Measurements from ENCODE around the gene WWP2. TPM values are rescaled to one million over a fixed set of nuclear protein-coding genes. Genes with fewer than 3 reads are reported as not detected.

The WWP2 gene
- total RNA-seq, 1 donor from 2014 or later, result 8.4 TPM

DNA sequence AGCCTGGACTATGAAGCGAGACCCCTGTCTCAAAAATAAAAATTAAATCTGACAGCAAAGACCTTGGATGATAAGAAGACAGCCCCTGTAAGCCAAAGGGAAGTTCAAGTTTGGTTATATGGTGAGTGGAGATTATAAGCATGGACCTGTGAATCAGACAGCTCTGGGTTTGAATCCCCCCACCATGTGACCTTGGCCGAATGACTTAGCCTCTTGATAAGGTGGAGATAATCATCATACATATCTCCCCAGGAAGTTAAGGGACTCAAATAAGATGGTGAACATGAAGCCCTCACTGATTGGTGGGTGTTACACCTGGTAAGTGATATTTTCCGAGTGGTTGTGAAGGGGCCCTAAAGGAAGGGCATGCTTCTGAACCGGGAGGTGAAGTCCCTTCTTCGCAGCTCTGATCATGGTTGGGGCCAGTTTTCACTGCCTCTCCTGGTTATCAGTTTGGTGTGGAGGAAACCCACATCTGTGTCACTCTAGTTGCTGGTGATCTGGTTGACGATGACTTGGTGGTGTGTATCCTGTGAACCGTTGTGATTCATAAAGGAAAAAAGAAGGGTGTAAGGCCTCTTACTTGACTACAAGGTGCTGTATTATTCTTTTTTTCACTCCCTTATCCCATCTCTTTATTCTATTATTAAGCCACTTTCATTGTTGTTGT lies 127.3 kb downstream of the WWP2 start:
- no peak for DNase-seq (ENCODE audit: low spot score)

DNA sequence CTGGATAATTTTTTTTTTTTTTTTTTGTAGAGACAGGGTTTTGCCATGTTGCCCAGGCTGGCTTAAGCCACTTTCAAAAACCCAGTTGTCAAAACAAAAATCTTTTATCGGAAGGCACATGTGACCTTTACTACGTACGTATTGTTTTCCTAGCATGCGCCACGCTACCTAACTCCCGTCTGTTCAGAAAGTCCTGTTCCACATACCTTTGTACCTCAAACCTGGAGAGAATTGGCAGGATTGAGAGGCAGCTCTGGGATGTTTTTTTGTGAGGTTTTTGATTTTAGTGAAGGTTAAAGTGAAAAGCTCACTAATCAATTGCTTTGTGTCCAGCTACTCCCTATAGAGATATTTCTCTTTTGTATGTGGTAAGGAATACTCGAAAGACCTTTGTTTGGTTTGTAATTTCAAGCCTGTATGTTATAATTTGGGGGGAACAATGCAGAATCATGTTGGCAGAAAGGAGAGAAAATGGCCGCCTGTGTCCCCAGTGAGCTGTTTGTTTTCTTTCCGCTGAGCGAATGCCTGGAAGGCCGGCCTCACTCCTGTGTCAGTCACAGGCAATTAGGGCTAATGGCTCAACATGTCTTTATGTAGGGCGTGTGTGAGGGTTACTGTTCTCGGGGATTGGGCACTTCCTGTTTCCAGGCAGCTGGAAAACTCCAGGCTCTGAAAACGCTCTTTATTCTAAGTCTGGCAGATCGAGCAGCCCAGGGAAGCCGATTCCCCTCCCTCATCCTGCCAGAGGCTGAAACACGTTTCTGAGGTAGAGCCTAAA lies 128.2 kb downstream of the WWP2 start:
- peak; percentile 89 for DNase-seq (ENCODE audit: low spot score)

DNA sequence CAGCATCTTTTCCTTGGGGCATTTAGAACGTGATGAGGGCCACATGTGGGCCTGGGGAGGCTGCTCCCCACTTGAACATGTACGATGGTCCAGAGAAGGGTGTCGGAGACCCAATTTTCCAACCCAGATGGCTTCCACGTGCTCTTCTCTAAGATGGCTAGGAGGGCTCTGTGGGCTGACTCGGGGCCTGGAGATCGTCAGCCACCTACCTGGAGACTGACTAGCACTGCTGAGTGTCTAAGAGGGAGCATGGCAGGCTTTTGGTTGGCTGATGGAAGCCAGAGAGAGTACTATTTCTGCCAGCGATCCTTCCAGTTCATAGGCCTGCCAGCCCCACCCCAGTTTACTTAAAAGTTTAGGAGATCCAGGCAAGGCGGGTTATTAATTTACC lies 128.8 kb downstream of the WWP2 start:
- peak; percentile 37 for DNase-seq (ENCODE audit: low spot score)

DNA sequence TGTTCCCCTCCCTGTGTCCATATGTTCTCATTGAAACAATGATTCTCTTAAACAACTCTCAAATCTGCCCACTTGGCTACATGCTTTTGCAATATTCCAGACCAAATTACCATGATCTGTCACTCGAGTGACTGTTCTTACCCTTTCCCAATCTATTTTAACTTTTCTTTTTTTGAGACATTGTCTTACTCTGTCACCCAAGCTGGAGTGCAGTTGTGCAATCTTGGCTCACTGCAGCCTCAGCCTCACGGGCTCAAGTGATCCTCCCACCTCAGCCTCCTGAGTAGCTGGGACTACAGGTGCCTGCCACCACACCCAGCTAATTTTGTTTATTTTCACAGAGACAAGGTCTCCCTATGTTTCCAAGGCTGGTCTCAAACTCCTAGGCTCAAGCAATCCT lies 130.2 kb downstream of the WWP2 start:
- DNase-seq (ENCODE audit: low spot score), result no peak

DNA sequence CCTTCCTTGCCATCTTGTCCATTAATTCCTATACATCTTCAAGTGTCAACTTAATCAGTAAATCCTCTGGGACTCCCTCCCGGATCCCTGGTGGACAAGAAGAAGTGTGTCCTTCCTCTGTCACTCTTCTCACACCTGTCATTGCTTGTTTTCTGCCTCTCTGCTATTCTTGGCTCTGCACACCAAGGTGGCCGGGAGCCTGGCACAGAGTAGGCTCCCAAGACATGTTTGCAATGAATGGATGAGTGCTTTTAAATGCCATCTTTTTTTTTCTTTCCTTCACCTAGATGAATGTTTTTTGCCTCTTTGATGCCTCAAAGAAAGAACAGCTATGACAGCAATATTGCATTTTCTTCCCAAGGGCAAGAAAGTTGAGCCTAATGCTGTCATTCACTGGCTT lies 131.0 kb downstream of the WWP2 start:
- no peak for DNase-seq (ENCODE audit: low spot score)

DNA sequence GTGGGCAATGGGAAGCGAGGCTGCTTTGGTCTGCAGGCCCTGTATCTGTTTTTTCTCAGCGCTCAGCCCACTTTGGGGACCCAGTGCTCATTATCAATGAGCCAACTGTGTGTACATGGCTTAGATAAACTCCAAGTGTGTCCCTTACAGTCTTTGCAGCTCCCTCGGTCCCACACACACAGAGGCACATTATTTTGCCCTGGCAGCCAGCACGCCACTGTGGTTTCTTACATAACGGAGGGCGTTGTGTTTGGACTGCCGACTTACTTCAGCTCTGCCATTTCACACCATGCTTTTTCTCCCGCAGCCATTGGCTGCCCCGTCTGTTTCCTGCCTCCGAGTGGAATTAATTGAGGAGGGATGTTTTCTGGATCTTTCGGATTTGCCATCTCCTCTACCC lies 132.5 kb downstream of the WWP2 start:
- no peak for DNase-seq (ENCODE audit: low spot score)

DNA sequence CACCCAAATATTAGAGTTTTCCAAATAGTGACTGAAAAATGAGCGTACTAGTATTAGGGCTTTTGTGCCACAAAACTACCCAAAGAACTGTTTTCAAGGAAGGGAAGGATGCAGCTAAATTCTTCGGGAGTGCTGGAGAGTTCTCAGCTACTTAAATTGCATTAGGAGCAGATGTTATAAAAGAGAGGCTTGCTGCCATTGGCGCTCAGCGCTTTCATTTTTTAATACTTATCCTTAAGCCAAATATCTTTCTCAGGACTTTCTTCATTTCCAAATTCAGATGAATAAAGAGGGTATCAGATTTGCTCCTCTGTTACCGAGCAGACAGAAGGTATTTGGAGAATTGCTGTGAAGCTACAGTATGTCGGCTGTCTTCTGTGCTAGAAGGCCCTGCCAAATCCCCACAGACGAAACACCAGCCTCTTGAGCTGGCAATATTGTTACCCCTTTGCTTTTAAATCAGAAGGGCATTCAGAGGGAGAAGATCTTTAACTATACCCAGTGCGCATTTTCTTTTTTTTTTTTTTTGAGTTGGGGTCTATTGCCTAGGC lies 141.8 kb downstream of the WWP2 start:
- peak; percentile 63 for DNase-seq (ENCODE audit: low spot score)

DNA sequence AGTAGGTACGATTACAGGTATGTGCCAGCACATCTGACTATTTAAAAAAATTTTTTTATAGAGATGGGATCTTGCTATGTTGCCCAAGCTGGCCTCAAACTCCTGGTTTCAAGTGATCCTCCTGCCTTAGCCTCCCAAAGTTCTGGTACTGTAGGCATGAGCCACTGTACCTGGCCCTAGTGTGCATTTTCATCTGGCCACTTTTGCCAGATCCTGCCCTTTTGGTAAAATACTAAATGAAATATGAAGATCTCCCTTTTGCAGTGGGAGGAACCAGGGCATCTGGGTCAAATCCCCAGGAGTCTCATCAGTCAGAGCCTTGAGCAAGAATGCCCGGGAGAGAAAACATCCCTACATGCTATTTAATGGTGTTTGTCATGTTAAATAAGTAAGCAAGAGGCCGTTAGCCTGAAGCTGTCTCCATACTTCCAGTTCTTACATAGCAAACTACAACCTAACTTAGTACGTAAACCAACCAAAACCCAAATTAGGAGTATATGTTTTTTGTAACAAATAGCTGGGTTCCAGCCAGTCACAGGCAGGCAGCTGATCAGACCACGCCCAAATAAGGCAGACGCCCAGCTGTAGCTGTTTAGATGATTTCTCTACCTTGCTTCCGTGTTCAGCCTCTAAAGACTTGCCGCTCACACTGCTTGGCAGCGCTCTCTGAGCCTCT lies 142.5 kb downstream of the WWP2 start:
- DNase-seq (ENCODE audit: low spot score), result no peak

DNA sequence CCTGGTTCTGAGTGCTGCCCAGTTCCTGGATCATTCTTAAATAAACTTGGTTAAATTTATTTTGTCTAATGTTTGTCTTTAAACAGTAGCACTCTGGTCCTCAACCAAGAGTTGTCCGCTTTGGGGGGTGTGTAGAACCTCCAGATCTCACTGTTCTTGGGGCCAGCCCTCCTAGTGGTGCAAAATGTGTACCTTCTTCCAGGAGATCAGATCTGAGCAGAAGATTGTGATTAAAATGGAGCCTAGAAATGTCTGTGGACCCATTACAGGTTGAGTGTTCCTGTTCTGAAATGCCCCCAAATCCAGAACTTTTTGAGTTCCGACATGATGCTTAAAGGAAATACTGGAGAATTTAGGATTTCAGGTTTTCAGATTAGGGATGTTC lies 143.0 kb downstream of the WWP2 start:
- no peak for DNase-seq (ENCODE audit: low spot score)

DNA sequence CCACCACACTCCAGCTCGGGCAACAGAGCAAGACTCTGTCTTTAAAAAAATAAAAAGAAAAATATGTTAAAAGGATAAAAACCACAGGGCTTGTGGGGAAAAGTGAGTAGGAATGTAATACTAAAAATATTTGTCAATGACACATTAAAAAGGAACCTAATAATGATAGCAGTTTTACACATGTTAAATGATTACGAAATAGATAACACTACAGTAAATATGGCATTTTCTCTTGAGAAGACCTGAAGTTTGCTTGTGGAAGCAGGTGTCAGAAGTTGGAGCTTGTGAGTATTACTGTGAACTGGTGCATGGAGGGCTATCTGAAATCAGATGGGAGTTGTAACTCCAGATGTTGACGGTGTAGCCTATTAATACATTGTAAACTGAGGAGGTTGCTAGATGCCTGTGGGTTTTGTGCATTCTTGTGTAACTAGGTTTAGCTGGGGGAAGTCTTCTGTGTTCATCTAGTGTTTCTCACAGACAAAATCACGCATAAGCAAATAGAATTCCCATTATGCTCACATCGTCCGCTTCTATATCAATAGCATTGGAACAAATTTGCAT lies 144.8 kb downstream of the WWP2 start:
- no peak for DNase-seq (ENCODE audit: low spot score)

DNA sequence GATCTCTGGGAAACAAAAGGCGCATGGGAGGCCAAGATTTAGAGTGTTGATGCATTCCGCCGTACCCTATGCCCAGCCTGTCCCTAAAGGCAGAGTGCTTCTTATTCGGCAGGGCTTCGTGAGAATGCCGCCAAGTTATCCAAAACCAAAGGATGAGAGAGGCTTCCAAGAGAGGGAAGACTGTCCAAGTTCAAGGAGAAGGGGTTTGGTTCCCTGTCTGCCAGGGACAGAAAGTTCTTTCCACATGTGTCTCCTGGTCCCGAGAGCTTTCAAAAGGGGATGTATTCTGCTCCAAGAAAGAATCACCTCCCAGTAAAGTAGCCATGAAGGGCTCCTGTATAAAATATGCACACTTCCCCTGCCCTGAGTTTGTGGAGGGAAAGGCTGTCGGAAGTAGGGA lies 146.9 kb downstream of the WWP2 start:
- no peak for DNase-seq (ENCODE audit: low spot score)

DNA sequence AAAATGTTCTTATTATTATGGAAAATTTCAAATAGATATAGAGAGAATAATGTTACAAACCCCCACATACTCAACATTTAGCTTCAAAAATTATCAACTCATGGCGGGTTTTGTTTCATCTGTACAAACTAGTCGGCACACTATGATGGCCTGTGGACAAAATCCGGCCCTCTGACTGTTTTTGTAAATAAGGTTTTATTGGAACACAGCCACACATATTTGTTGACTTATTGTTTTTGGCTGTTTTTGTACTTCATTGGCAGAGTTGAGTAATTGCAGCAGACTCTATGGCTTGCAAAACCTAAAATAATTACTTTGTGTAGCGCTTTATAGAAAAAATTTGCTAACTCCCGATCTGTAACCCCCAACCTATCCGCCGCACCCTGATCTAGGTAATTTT lies 147.6 kb downstream of the WWP2 start:
- DNase-seq (ENCODE audit: low spot score), result no peak

DNA sequence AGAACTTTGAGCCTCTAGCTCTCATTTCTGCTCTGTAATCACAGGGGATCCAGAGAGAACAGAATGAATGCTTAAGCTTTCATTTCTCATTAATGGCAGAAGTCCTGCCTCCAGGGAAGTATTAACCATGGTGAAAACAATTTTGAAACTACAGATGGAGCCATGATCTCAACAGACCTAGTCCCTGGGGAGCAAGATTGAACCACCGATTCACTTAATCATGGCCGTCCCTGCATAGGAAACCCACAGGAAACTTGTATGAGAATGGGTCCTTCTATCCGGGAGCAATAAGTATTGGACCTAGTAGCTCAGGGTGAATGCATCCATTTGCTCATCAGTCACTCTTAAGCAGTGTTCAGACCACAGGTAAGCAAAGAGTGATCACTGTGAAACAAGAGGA lies 148.8 kb downstream of the WWP2 start:
- no peak for DNase-seq (ENCODE audit: low spot score)

DNA sequence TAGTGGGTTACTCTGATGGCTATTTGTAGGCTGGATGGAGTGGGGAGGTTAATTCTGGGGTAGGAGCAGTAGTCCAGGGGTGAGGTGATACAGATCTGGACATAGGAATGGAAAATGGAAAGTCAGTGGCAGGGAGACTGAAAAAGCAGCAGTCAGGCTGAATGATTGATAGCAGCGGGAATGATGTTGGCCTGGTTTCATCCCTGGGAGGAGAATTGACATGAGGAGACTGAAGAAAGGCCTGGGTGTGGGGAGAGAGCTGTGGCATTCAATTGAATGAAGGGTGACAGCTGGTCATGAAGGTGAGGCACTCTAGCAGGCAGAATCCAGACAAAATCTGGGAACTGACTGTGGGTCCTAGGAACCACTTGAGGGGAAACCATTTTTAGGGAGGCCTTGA lies 154.3 kb downstream of the WWP2 start:
- no peak for DNase-seq (ENCODE audit: low spot score)

DNA sequence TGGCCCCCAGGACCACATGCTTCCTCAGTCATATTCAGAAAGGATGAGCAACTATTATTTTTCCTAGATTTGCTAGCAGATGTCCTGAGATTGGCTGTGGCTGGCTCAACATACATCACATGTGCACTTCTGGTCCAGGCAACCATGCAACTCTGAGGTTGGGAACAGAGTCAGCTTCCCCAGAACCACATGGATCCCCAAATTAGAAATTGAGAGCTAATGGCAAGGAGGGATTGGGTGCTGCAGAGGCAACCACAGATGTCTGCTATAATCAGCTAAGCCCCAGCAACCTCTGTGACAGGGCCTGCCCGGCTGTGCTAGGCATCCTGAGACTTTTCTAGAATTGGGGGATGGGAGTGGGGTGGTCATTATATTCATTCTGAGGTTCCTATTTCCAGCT lies 155.2 kb downstream of the WWP2 start:
- DNase-seq (ENCODE audit: low spot score), result no peak

DNA sequence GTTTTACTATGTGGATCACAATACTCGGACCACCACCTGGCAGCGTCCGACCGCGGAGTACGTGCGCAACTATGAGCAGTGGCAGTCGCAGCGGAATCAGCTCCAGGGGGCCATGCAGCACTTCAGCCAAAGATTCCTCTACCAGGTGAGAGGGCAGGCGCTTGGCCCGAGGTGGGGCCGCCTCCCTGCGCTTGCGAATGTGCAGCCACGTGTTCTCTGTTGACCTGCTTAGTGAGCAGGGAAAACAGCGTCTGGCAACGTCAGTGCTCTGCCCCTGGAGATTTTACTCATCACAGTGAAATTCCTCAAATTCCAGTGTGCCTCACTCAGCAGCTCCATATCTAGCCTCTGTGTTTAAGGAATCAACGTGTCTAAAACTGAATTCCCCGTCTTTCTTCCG lies 155.6 kb downstream of the WWP2 start:
- DNase-seq (ENCODE audit: low spot score), result peak; percentile 92

DNA sequence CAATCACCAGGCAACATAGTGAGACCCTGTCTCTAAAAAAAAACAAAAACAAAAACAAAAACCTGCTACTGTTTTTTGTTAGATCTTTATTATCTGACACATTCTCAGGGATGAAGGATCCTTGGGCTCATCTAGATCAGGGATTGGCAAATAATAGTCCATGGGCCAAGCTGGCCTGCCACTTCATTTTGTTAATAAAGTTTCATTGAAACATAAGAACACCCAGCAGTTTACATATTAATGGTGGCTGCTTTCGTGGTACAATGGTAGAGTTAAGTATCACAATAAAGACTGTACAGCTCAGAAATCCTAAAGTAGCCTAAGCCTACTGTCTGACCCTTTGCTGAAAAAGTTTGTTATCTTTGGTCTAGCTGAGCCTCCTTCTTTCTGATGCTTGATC lies 156.1 kb downstream of the WWP2 start:
- DNase-seq (ENCODE audit: low spot score), result no peak

DNA sequence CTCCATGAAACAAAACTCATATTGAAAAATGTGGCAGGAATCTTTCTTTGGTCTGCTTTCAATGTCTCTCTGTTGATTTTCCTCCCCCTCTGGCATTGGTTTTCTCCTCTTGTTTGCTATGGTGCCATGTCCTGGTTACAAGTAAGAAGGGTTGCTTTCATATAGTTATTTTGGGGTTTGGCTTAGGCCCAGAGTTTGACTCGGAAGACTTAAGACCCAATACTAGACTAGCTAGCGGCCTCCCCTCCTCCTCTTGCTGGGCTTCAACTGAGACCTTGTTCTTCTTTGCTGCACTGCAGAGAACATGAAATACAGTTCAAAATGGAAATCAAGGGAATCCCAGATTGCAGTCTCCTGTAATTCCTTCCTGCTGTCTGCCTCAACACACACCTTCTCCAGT lies 159.0 kb downstream of the WWP2 start:
- DNase-seq (ENCODE audit: low spot score), result peak; percentile 41

DNA sequence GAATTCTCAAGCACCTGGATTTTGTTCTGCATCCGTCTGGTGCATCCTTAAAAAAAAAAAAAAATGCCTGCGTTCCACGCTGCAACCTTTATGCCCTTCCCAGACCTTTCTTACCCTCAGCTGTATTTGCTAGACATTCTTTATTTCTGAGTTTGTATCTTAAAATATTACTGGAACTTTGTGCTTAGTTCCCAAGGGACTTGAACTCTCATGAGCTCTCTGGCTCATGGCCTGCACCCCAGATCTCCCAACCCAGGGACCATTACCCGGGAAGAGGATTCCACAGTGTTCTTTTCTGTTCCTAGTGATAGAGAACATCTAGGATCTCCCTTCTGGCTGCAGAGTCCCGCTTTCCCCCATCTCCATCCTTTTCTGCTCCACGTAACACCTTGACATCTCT lies 160.1 kb downstream of the WWP2 start:
- DNase-seq (ENCODE audit: low spot score), result no peak

DNA sequence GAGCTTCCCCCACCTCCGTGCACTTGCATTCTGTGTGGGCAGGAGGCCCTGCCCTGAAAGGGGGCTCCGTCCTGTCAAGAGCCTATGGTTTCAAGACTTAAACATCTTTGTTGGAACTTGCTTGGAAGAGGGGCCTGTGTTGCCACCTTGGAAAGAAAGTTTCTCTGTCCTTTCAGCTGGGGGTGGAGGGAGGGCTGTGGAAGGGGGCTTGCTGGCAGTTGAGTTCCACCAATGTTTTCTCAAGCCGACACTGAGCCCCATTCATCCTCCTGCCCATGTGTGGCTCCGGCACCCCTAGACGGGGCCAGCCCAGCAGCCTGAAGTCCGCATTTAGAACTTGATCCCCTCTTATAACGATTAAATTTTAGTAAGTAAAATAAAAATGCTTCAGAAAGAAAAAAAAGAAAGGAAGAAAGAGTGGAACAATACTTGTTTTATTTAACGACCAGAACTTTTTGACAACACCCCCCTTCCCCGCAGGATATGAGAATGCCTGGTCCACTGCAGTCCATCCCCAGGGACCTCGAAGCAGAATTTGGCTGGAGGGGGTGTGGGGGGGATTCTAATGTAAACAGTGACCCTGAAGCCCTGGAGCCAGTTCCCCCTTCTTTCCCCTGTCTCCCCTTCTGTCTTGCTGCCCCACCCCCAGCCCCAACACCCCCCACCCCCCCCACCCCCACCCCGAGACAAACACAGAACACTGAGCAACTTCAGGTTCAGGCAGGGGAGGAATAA lies 162.1 kb downstream of the WWP2 start:
- DNase-seq (ENCODE audit: low spot score), result no peak

DNA sequence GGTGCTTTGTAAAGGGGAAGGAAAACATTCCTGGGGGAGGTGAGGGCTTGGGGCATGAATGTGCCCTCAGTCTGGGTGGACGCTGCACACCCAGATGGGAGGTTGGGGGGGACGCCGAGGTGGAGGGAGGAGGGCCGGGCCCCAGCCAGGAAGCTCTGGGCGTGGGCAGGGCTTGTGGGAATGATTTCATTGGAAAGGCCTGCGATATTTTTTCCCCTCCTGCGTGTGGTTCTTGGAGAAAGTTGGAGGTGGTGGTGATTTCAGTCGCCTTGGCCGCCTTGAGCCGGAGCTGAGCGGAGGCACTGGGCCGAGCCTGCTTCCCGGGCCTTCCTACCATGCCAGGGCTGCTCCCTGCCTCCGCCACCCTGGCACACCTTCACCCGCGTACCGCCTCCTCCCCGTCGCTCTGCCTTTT lies 162.7 kb downstream of the WWP2 start:
- DNase-seq (ENCODE audit: low spot score), result peak; percentile 87

DNA sequence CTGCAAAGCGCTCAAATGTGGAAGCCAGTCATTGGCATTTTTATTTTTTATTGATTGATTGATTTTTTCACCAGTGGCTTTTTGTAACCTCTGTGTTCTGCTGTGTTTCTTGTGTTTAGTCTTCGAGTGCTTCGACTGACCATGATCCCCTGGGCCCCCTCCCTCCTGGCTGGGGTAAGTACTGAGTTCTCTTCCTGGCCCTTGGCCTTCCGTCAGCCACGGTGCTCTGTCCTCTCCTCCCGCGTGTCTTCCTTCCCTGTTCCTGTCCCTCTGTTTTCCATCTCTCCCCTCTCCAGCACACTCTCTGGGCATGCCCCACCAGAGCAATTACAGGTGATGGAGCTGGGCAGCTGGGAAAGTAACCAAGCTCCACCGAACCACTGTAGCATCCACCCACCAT lies 163.2 kb downstream of the WWP2 start:
- no peak for DNase-seq (ENCODE audit: low spot score)
